NCI-H187 (cell line): ENCODE results near the gene KRTAP10-6.
"Not testable (repeated sequence)": the region's sequence is repeated elsewhere in the genome, so short reads cannot be mapped to it uniquely, and the experiment has no call there.

Experiments
- DNase-seq, 2 experiments: peaks; one replicate each; lab custom pipeline; 2025; lab: John Stamatoyannopoulos, UW

Gene KRTAP10-6

GRCh38 chr21:44592446-44593311 is at the start of gene KRTAP10-6:
TSS of gene KRTAP10-6 (minus strand) at chr21:44592505. CDS start at chr21:44592484, 21 bp downstream.
- DNase-seq = no peak

DNA sequence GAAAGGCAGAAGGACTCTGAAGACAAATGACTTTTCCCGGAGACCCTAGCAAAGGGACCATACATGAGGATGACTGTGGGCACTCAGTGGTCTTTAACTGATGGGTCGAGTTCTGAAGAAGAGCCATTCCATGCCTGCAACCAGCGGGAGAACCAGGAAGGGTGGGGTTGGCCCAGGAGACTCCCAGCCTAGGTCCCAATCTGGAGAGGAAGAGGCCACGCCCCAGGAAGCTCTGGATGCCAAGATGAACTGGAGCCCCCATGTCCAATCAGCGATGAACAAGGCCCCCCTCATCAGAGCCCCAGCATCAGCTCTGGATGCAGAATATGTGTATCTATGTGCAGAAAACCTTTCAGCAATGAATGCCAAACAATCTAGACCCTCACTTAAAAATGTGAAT is 48.5 kb upstream of the KRTAP10-6 start:
- no peak for DNase-seq

DNA sequence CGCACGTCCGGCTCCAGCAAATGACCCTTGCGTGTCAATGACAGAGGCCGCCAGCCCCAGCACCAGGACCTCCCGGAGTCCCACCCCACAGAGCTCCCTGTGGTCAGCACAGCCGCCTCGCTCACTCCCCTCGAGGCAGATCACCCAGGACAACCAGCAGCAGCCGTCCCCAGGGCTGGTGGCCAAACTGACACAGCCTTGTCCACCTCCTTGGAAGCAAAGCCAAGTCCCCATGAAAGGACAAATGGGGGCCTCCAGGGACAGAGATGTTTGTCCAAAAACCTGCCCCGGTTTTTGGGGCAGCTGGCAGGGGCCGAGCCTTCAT is 47.0 kb upstream of the KRTAP10-6 start:
- DNase-seq = no peak

DNA sequence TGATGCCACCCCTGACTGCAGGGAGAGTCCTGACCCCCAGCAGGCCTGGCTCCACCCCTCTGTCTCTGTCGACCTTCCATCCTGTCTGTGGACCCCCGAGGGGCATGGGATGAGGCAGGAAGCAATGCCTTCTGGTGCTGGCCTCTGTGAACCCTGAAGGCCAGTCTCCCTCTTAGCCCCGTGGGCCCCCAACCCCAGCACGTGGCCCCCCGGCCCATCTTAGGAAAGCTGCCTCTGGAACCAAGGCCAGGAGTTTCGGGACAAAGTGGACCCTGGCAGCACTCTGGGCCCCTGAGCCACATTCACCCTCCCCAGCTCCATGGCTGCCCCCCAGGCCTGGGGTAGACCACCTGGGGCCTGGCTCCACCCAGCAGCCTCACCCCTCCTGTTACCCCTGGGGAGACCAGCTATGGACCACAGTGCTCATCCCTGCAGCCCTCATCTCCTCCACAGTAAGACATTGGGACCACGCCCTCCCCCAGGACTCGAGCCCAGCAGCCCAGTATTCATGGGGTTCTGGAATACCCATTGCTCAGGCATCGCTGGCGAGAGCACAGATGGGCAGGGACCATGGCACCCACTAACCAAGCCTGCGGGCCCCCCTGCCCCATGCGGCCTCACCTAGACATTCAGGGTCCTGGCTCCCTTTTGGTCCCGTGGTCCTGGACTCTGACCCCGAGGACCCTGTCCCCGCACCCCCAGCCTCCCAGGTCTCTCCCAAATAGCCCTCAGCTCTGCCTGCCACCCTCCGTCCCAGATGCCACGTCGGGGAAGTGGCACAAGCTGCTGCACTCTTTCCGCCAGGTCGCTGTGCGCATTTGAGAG is 46.4 kb upstream of the KRTAP10-6 start:
- DNase-seq = not testable (repeated sequence)

GRCh38 chr21:44637851-44638348 is 45.6 kb upstream of the KRTAP10-6 start:
- DNase-seq = not testable (repeated sequence)

GRCh38 chr21:44637018-44637850 is 44.9 kb upstream of the KRTAP10-6 start, which contains the start of gene KRTAP10-10:
TSS of gene KRTAP10-10 (plus strand) at chr21:44637356. CDS start at chr21:44637418, 62 bp downstream.
- no peak for DNase-seq

DNA sequence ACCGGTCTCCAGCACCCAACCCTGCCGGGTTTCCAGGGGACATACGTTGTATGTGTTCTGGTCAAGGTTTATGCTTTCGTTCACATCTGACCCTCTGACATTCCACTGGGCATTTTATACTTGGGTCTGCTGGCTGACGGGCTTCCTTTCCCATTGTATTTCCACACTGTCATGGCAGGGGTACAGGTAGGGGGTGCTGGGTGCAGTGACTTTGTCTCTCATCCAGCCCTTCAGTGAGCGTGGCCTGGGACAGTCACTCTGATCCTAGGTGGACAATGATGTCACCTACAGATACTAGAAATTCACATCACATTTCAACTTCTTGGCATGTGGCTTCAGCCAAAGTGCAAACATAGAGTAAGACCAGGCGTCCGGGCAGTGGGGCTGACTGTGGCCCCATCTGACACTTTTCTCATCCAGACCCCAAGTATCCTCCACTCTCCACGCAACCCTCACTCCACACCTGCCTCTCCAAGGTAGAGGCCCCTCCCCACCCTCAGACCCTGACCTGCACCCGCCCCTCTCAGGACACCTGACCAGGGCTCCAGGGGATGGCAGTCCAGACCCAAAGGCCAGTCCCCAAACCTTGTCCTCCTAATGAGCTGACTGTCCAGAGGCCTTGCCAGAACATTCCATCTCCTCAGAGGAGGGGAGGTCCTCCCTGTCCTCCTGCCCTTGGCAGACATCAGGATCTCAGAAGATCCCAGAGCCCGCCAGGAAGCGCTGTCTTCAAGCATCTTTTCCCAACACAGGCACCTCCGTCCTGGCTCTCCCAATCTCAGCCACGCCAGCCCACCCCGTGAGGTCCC is 44.1 kb upstream of the KRTAP10-6 start:
- DNase-seq = no peak

- DNase-seq = no peak
Measured at GRCh38 chr21:44632067-44632466, 39.8 kb upstream of the KRTAP10-6 start.

DNA sequence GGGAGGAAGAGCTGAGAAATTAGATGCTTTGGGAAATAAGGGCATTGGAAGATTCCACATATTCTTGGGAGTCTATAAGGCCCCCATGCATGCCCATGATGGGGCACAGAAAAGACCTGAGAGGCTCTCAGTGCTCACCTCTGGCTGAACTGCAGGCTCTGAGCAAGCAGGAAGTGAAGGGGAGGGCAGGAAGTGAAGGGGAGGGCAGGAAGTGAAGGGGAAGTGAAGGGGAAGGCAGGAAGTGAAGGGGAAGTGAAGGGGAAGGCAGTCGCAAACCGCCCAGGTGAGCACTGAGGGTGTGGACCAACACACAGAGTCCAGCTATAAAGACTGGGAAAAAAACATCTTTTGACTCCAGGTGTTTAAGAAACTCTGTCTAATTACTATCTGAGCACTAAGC is 38.1 kb upstream of the KRTAP10-6 start:
- no peak for DNase-seq

GRCh38 chr21:44628707-44629391 is 36.5 kb upstream of the KRTAP10-6 start:
- DNase-seq = no peak

- DNase-seq = not testable (repeated sequence)
Measured at GRCh38 chr21:44627831-44628233, 35.5 kb upstream of the KRTAP10-6 start.

DNA sequence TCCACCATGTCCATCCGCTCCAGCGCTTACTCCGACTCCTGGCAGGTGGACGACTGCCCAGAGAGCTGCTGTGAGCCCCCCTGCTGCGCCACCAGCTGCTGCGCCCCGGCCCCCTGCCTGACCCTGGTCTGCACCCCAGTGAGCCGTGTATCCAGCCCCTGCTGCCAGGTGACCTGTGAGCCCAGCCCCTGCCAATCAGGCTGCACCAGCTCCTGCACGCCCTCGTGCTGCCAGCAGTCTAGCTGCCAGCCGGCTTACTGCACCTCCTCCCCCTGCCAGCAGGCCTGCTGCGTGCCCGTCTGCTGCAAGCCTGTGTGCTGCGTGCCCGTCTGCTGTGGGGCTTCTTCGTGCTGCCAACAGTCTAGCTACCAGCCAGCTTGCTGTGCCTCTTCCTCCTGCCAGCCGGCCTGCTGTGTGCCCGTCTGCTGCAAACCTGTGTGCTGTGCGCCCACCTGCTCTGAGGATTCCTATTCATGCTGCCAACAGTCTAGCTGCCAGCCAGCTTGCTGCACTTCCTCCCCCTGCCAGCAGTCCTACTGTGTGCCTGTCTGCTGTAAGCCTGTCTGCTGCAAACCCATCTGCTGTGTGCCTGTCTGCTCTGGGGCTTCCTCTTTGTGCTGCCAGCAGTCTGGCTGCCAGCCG is 35.0 kb upstream of the KRTAP10-6 start:
- not testable (repeated sequence) for DNase-seq

- DNase-seq = no peak
Measured at GRCh38 chr21:44626673-44627143, 34.4 kb upstream of the KRTAP10-6 start, which contains the start of gene KRTAP10-9. TSS of gene KRTAP10-9 (plus strand) at chr21:44627093. CDS start at chr21:44627172, 79 bp downstream.

GRCh38 chr21:44626262-44626661 is 34.0 kb upstream of the KRTAP10-6 start:
- no peak for DNase-seq

GRCh38 chr21:44625756-44626155 is 33.5 kb upstream of the KRTAP10-6 start:
- DNase-seq = no peak

- no peak for DNase-seq
Measured at GRCh38 chr21:44623575-44623974, 31.3 kb upstream of the KRTAP10-6 start.

- no peak for DNase-seq
Measured at GRCh38 chr21:44619886-44620285, 27.6 kb upstream of the KRTAP10-6 start.

GRCh38 chr21:44618909-44619308 is 26.6 kb upstream of the KRTAP10-6 start:
- DNase-seq = no peak

- DNase-seq = no peak
Measured at GRCh38 chr21:44618504-44618903, 26.2 kb upstream of the KRTAP10-6 start.
